HepG2 (cell line): Measurements from ENCODE around the gene IL17C. TPM values are rescaled to one million over a fixed set of nuclear protein-coding genes. Genes with fewer than 3 reads are reported as not detected.

ENCODE experiments used
- ATAC-seq: fragments of 200-7000 bp; cut with Tn5 transposase; 3 replicates; pipeline ENCODE4 v1.9.1; 2020; ENCODE audit warnings: mild to moderate bottlenecking, moderate library complexity
- BruUV-seq: library from RNA; stranded (reverse); fragments of 400-500 nt; replicated peaks from 2 replicates; lab custom pipeline; 2021; lab: Mats Ljungman, UMichigan
- CTCF ChIA-PET: fragments of 300-600 bp; formaldehyde crosslinking; extraction: SDS; loops from one replicate; lab custom pipeline; 2021; ENCODE audit warnings: low total read pairs, inconsistent platforms, low intra/inter-chr PET ratio; lab: Yijun Ruan, JAX
- POLR2A ChIA-PET: fragments of 350-600 bp; sonication (Branson Sonifier 250); formaldehyde crosslinking; loops from one replicate; lab custom pipeline; 2020; ENCODE audit warnings: antibody characterized with exemption, inconsistent platforms; lab: Yijun Ruan, JAX
- DNase-seq: peaks from one replicate; pipeline ENCODE4 v3.0.0-alpha.2; 2015; ENCODE audit warnings: low spot score
- FAIRE-seq: peaks from 3 replicates; lab custom pipeline; 2011; peaks lifted over from hg19 to GRCh38; lab: Jason Lieb, UNC
- H2AFZ ChIP-seq: one replicate; pipeline ENCODE4 v1.6.1; 2011; ENCODE audit warnings: low read length, inconsistent platforms
- H3K27ac ChIP-seq: fragments of 300-600 bp; 3 replicates; pipeline ENCODE4 v1.8.0; 2011; ENCODE audit warnings: mixed run types, mild to moderate bottlenecking, mixed read lengths, low read length, inconsistent platforms; ENCODE audit not compliant: insufficient read depth; ENCODE audit errors: extremely low read length
- H3K27me3 ChIP-seq, 2 experiments: fragments of 200-600 bp in 1 of 2; 2 replicates in 1 of 2; 3 replicates in 1 of 2; pipeline versions ENCODE4 v1.6.0 to v1.8.0; 2011; ENCODE audit warnings: low read length in 2 of 2, mild to moderate bottlenecking in 2 of 2, moderate library complexity in 2 of 2, inconsistent platforms in 1 of 2; ENCODE audit not compliant: insufficient read depth in 2 of 2, control insufficient read depth in 1 of 2
- H3K36me3 ChIP-seq, 2 experiments: fragments of 200-600 bp in 1 of 2; replicated peaks in 1 of 2; 2 replicates in 1 of 2; 3 replicates in 1 of 2; pipeline versions ENCODE4 v1.5.1 to v1.8.0; 2011; ENCODE audit warnings: low read length in 2 of 2, inconsistent platforms in 1 of 2; ENCODE audit not compliant: insufficient read depth in 2 of 2, control insufficient read depth in 1 of 2
- H3K4me1 ChIP-seq: 2 replicates; pipeline ENCODE4 v1.5.1; 2012; ENCODE audit warnings: low read length, inconsistent platforms; ENCODE audit not compliant: insufficient read depth
- H3K4me2 ChIP-seq: 2 replicates; pipeline ENCODE4 v1.6.0; 2011; ENCODE audit warnings: low read depth, low read length, inconsistent platforms
- H3K4me3 ChIP-seq, 3 experiments: fragments of 200-600 bp in 1 of 3; sonication (generic), shearing (Covaris generic) in 1 of 3; replicated peaks in 1 of 3; 2 replicates each; pipeline ENCODE4 v1.5.1; 2011 to 2016; ENCODE audit warnings: low read length in 3 of 3, inconsistent platforms in 2 of 3, low read depth in 2 of 3, mild to moderate bottlenecking in 2 of 3, control low read depth in 1 of 3, mixed read lengths in 1 of 3; ENCODE audit not compliant: insufficient read depth in 1 of 3
- H3K79me2 ChIP-seq: one replicate; pipeline ENCODE4 v1.6.1; 2011; ENCODE audit warnings: low read length, inconsistent platforms; ENCODE audit not compliant: insufficient read depth
- H3K9ac ChIP-seq: 2 replicates; pipeline ENCODE4 v1.6.0; 2011; ENCODE audit warnings: mild to moderate bottlenecking, low read depth, low read length, inconsistent platforms; ENCODE audit not compliant: insufficient read depth
- H3K9me3 ChIP-seq: 2 replicates; pipeline ENCODE4 v1.5.1; 2012; ENCODE audit warnings: mild to moderate bottlenecking, low read length
- H4K20me1 ChIP-seq: 2 replicates; pipeline ENCODE4 v1.6.0; 2011; ENCODE audit warnings: inconsistent platforms, mild to moderate bottlenecking, low read length, moderate library complexity; ENCODE audit not compliant: insufficient read depth
- GZF1 ChIP-seq: sonication (generic); formaldehyde crosslinking; IDR thresholded peaks from 2 replicates; pipeline ENCODE4 v1.5.1; 2020; ENCODE audit warnings: mild to moderate bottlenecking, missing genetic modification reagents
- NCOA2 ChIP-seq: sonication (generic); formaldehyde crosslinking; IDR thresholded peaks from 2 replicates; pipeline ENCODE4 v1.8.0; 2022; ENCODE audit warnings: inconsistent platforms
- POLR2A ChIP-seq, 2 experiments: IDR thresholded peaks; 2 replicates each; pipeline ENCODE4 v1.6.1; 2011; ENCODE audit warnings: low read depth in 2 of 2, low read length in 2 of 2, mild to moderate bottlenecking in 1 of 2, moderate library complexity in 1 of 2; ENCODE audit not compliant: insufficient read depth in 1 of 2
- RNF219 ChIP-seq: sonication (generic); formaldehyde crosslinking; IDR thresholded peaks from 2 replicates; pipeline ENCODE4 v1.5.0; 2020; ENCODE audit warnings: mild to moderate bottlenecking, missing genetic modification reagents
- ZBTB4 ChIP-seq: sonication (generic); formaldehyde crosslinking; IDR thresholded peaks from 2 replicates; pipeline ENCODE4 v1.4.0; 2020; ENCODE audit warnings: missing genetic modification reagents, mild to moderate bottlenecking, borderline replicate concordance
- WGBS: methylation state at CpG from one replicate; pipeline ENCODE4 v1.1.6; 2017; ENCODE audit warnings: low lambda C conversion rate; 5-methylcytosine and 5-hydroxymethylcytosine counted together
- in situ Hi-C: cut with HindIII; loops from 2 replicates; pipeline ENCODE4 v1.10.0; 2017; ENCODE audit warnings: low pct_unique_long_range_greater_than_20kb; ENCODE audit not compliant: extremely low pct_ligation_motif_present
- intact Hi-C: fragments of 100-400 bp; cut with micrococcal nuclease; formaldehyde crosslinking; loops from one replicate; pipeline ENCODE4 v1.10.0; 2022; ENCODE audit not compliant: unreplicated experiment
- polyA plus RNA-seq, 8 experiments: library from polyadenylated mRNA; depleted of rRNA in 3 of 8; stranded (reverse) in 7 of 8; unstranded in 1 of 8; fragments of >200 nt; fragmentation: Illumina TruSeq in 4 of 8; extraction: Trizol in 4 of 8; gene quantifications; 2 replicates each; pipeline versions ENCODE4 v1.2.1 to v1.2.3, GENCODE V29; 2011 to 2016; ENCODE audit warnings: low read depth in 4 of 8, missing spikeins in 1 of 8, mixed read lengths in 1 of 8; ENCODE audit not compliant: insufficient read depth in 1 of 8
- total RNA-seq, 5 experiments: library from RNA; depleted of rRNA; stranded (reverse); fragments of >200 nt; fragmentation: Illumina TruSeq; extraction: Trizol; gene quantifications; 2 replicates each; pipeline ENCODE4 v1.2.3, GENCODE V29; 2016; ENCODE audit warnings: low read depth in 1 of 5

Gene IL17C
- total and polyA plus RNA-seq, 2 of the 13 experiments (the other 11 are each of a cell fraction or from before 2014, with no cell fraction given) = not detected

- no peak overlapping the region for H3K4me2 ChIP-seq
- no peak for TF ChIP-seq NCOA2 (CRISPR knock-in tag)
- TF ChIP-seq ZBTB4 (CRISPR knock-in tag) = 0 out of 2 replicates have a peak, but pooled peaks have one; percentile 6
- TF ChIP-seq POLR2A (IDR thresholded peaks at IDR 0.05; ENCODE audit: insufficient read depth in 1 of 2, low read depth in 2 of 2, low read length in 2 of 2) = 0 out of 4 replicates have a peak, but pooled peaks of 1 of the 2 experiments have one; percentile 24
- no peak for TF ChIP-seq GZF1
- no peak for TF ChIP-seq RNF219 (CRISPR knock-in tag)
- H3K27ac ChIP-seq = no peak overlapping the region
- FAIRE-seq (no peak), DNase-seq (no peak), ATAC-seq (no peak)
- no TSS peak for BruUV-seq
- H3K4me3 ChIP-seq = no peak overlapping the region
- ChIA-PET CTCF (no interaction called here), POLR2A (no interaction called here)
- intact Hi-C loops = no loop called here
- H2AFZ ChIP-seq = no peak overlapping the region
- no peak overlapping the region for H3K9ac ChIP-seq
- H3K27me3 ChIP-seq = peaks cover 7 to 22% of the 10 kb centered on the region in 2 experiments; a peak in 4 of 5 replicates
- in situ Hi-C loops = no loop called here
- 93% methylated on average over 81 of the region's 82 CpGs for WGBS
- H3K9me3 ChIP-seq = no peaks in the 10 kb centered on the region
- peaks cover 18 to 38% of the 10 kb centered on the region in 2 experiments for H3K36me3 ChIP-seq
- peaks cover 3% of the 10 kb centered on the region; the same call in 1 of the 2 replicates for H4K20me1 ChIP-seq
- H3K4me1 ChIP-seq = peaks cover 8% of the 10 kb centered on the region
- H3K79me2 ChIP-seq = no peaks in the 10 kb centered on the region
Observed at GRCh38 chr16:88634141-88634993, 4.0 kb upstream of the IL17C start.
